NB4 (cell line): ENCODE data around the gene PDE4DIP.
"Not testable (repeated sequence)": the region's sequence is repeated elsewhere in the genome, so short reads cannot be mapped to it uniquely, and the experiment has no call there.

ENCODE experiments used
- MYC ChIP-seq: IDR thresholded peaks from 2 replicates; pipeline ENCODE4 v1.6.1; 2011; ENCODE audit warnings: low read depth, low read length
- POLR2A ChIP-seq: IDR thresholded peaks from 2 replicates; pipeline ENCODE4 v1.6.1; 2011; ENCODE audit warnings: mild to moderate bottlenecking; ENCODE audit not compliant: insufficient read length; ENCODE audit errors: extremely low read depth
- TF ChIP-seq, protein P1 (sequence below): IDR thresholded peaks from one replicate; pipeline ENCODE4 v1.5.1; 2012; ENCODE audit warnings: low read depth, low read length
- TF ChIP-seq, protein P2 (sequence below): IDR thresholded peaks from 2 replicates; pipeline ENCODE4 v1.6.1; 2011; ENCODE audit warnings: low read depth, low read length

DNA sequence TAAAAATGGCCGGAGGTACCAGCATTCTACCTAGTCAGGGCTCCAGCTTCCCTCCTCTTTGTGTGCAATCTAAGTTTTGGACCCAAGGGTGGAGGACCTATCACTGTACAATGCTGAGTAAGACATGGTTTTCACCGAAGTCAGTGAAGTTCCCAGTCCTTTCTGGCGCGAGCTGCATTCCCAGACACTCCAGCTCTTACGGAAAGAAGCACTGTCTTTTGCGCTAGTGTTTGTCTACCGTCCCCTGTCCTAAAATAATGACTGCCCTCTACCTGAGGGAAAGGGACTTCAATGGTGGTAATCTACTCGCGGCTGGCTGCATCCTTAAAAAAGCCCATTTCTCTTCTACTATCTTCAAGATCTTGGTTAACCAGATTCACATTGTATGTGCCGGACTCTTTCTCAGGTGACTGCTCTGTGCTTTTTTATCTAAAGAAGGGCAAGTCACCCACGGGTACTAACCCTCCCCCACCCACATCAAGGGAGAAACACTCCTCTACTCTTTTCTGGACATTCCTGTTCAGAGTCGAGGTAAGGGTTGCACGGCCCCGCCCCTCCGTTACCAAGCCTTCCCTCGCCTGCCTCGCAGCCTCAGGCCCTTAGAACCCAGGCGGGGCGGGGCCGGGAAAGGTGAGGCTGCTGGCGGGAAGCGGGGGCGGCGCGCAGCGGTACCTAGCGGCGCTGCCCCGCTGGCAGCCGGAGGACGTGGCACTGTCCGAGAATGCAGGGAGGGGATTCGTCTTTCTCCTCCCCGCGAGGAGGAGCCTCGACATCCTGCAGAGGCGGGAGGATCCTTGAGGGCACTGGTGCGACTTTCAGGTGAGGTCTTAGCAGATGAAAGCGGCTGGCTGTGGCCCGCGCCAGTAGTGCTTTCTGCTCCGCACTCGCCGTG lies 107.4 kb downstream of the PDE4DIP start:
- TF ChIP-seq, protein P1, sequence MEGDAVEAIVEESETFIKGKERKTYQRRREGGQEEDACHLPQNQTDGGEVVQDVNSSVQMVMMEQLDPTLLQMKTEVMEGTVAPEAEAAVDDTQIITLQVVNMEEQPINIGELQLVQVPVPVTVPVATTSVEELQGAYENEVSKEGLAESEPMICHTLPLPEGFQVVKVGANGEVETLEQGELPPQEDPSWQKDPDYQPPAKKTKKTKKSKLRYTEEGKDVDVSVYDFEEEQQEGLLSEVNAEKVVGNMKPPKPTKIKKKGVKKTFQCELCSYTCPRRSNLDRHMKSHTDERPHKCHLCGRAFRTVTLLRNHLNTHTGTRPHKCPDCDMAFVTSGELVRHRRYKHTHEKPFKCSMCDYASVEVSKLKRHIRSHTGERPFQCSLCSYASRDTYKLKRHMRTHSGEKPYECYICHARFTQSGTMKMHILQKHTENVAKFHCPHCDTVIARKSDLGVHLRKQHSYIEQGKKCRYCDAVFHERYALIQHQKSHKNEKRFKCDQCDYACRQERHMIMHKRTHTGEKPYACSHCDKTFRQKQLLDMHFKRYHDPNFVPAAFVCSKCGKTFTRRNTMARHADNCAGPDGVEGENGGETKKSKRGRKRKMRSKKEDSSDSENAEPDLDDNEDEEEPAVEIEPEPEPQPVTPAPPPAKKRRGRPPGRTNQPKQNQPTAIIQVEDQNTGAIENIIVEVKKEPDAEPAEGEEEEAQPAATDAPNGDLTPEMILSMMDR, result not testable (repeated sequence)
- TF ChIP-seq, protein P2, sequence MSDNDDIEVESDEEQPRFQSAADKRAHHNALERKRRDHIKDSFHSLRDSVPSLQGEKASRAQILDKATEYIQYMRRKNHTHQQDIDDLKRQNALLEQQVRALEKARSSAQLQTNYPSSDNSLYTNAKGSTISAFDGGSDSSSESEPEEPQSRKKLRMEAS, result not testable (repeated sequence)
- not testable (repeated sequence) for TF ChIP-seq POLR2A, MYC
